HEK293T (cell line): Measurements from ENCODE around the gene PWWP2A.

Experiments
- CTCF ChIA-PET: fragments of 350-600 bp; formaldehyde crosslinking; extraction: SDS; loops from one replicate; lab custom pipeline; 2021; ENCODE audit warnings: antibody characterized with exemption, inconsistent platforms; lab: Yijun Ruan, JAX
- POLR2A ChIA-PET: fragments of 350-600 bp; formaldehyde crosslinking; extraction: SDS; loops from one replicate; lab custom pipeline; 2020; ENCODE audit warnings: antibody characterized with exemption, inconsistent platforms; lab: Yijun Ruan, JAX
- DNase-seq: peaks from one replicate; pipeline ENCODE4 v3.0.0; 2012; ENCODE audit warnings: mixed read lengths; ENCODE audit errors: extremely low spot score
- ARNT ChIP-seq: fragments of 450-650 bp; IDR thresholded peaks from 2 replicates; pipeline ENCODE4 v1.6.1; 2017; ENCODE audit warnings: mild to moderate bottlenecking
- BHLHE40 ChIP-seq: fragments of 450-650 bp; IDR thresholded peaks from 2 replicates; pipeline ENCODE4 v1.6.1; 2016; ENCODE audit warnings: mild to moderate bottlenecking, moderate library complexity, borderline replicate concordance
- CTBP1 ChIP-seq: fragments of 450-650 bp; IDR thresholded peaks from 2 replicates; pipeline ENCODE4 v1.6.1; 2016; ENCODE audit warnings: borderline replicate concordance
- ELF4 ChIP-seq: fragments of 450-650 bp; IDR thresholded peaks from 2 replicates; pipeline ENCODE4 v1.6.1; 2017; ENCODE audit warnings: antibody characterized with exemption
- FOXA1 ChIP-seq: fragments of 450-650 bp; IDR thresholded peaks from 2 replicates; pipeline ENCODE4 v1.6.1; 2016; ENCODE audit warnings: mild to moderate bottlenecking
- FOXK2 ChIP-seq: fragments of 450-650 bp; IDR thresholded peaks from 2 replicates; pipeline ENCODE4 v1.6.1; 2016; ENCODE audit warnings: mild to moderate bottlenecking
- FOXM1 ChIP-seq: fragments of 450-650 bp; IDR thresholded peaks from 2 replicates; pipeline ENCODE4 v1.6.1; 2017; ENCODE audit warnings: mild to moderate bottlenecking, borderline replicate concordance
- HDGF ChIP-seq: fragments of 450-650 bp; IDR thresholded peaks from 2 replicates; pipeline ENCODE4 v1.6.1; 2017; ENCODE audit warnings: antibody characterized with exemption, borderline replicate concordance
- L3MBTL2 ChIP-seq: fragments of 450-650 bp; conservative IDR thresholded peaks from 2 replicates; pipeline ENCODE4 v1.6.1; 2016; ENCODE audit warnings: mild to moderate bottlenecking
- LEF1 ChIP-seq: fragments of 450-650 bp; IDR thresholded peaks from 2 replicates; pipeline ENCODE4 v1.6.1; 2017; ENCODE audit warnings: mild to moderate bottlenecking, borderline replicate concordance
- NFRKB ChIP-seq: fragments of 450-650 bp; IDR thresholded peaks from 2 replicates; pipeline ENCODE4 v1.6.1; 2016; ENCODE audit warnings: mild to moderate bottlenecking, moderate library complexity
- PKNOX1 ChIP-seq: fragments of 450-650 bp; IDR thresholded peaks from 2 replicates; pipeline ENCODE4 v1.6.1; 2016
- SP1 ChIP-seq: fragments of 450-650 bp; IDR thresholded peaks from 2 replicates; pipeline ENCODE4 v1.6.1; 2017
- SUZ12 ChIP-seq: fragments of 450-650 bp; IDR thresholded peaks from 2 replicates; pipeline ENCODE4 v1.6.1; 2016; ENCODE audit warnings: mild to moderate bottlenecking
- TARDBP ChIP-seq: fragments of 450-650 bp; IDR thresholded peaks from 2 replicates; pipeline ENCODE4 v1.6.1; 2016
- ZNF384 ChIP-seq: fragments of 450-650 bp; IDR thresholded peaks from 2 replicates; pipeline ENCODE4 v1.6.1; 2016

Gene PWWP2A

GRCh38 chr5:160090059-160090458 lies 29.2 kb downstream of the PWWP2A start:
- DNase-seq: no peak
- CTCF ChIA-PET: no interaction called here
- no peak for TF ChIP-seq FOXK2
- TF ChIP-seq SUZ12: no peak
- TF ChIP-seq ARNT: no peak
- TF ChIP-seq TARDBP: no peak
- TF ChIP-seq LEF1: no peak
- TF ChIP-seq NFRKB: no peak
- POLR2A ChIA-PET: no interaction called here

GRCh38 chr5:160089531-160089930 lies 29.7 kb downstream of the PWWP2A start:
- TF ChIP-seq FOXM1 (no peak), FOXA1 (no peak)
- no peak for DNase-seq
- ChIA-PET CTCF (no interaction called here), POLR2A (no interaction called here)

- no peak for DNase-seq
- POLR2A ChIA-PET: interaction anchor here (0.8 kb wide), 1 partner anchor 30 kb away, joined by 3 read pairs; the partner anchor contains the start of gene PWWP2A
Observed at GRCh38 chr5:160088805-160089204, 30.4 kb downstream of the PWWP2A start.

GRCh38 chr5:160087199-160087598 lies 32.1 kb downstream of the PWWP2A start:
- TF ChIP-seq FOXA1: no peak
- TF ChIP-seq SP1: no peak
- no peak for TF ChIP-seq HDGF
- no peak for TF ChIP-seq FOXM1
- no peak for TF ChIP-seq PKNOX1
- no peak for TF ChIP-seq ZNF384
- TF ChIP-seq ARNT: no peak
- no peak for TF ChIP-seq SUZ12
- TF ChIP-seq ELF4: no peak
- TF ChIP-seq BHLHE40: no peak
- TF ChIP-seq NFRKB: no peak
- no peak for TF ChIP-seq FOXK2
- no peak for TF ChIP-seq LEF1
- TF ChIP-seq CTBP1: no peak
- TF ChIP-seq L3MBTL2: no peak
- no peak for TF ChIP-seq TARDBP
- POLR2A ChIA-PET: no interaction called here
- no peak for DNase-seq
- CTCF ChIA-PET: no interaction called here

More at GRCh38 chr5:160088805-160089204, 30.4 kb downstream of the PWWP2A start:
- CTCF ChIA-PET: no interaction called here
- TF ChIP-seq FOXA1 (no peak), BHLHE40 (no peak), SP1 (no peak), LEF1 (no peak), L3MBTL2 (no peak), TARDBP (no peak), HDGF (no peak), NFRKB (no peak), FOXM1 (no peak), SUZ12 (no peak), ARNT (no peak), FOXK2 (no peak)

- POLR2A ChIA-PET: interaction anchor here (1.1 kb wide), 1 partner anchor 35 kb away, joined by 3 read pairs; the partner anchor contains the start of gene PWWP2A
- no peak for DNase-seq
- TF ChIP-seq FOXA1 (no peak), HDGF (no peak), FOXM1 (no peak), SUZ12 (no peak), BHLHE40 (no peak), ELF4 (no peak), ARNT (no peak), LEF1 (no peak), CTBP1 (no peak), PKNOX1 (no peak), SP1 (no peak), TARDBP (no peak), ZNF384 (no peak), FOXK2 (no peak), NFRKB (no peak), L3MBTL2 (no peak)
- CTCF ChIA-PET: no interaction called here
Observed at GRCh38 chr5:160084144-160084543, 35.1 kb downstream of the PWWP2A start.

- DNase-seq: no peak
- TF ChIP-seq ELF4 (no peak), NFRKB (no peak), ZNF384 (no peak), L3MBTL2 (no peak), CTBP1 (no peak), TARDBP (no peak), PKNOX1 (no peak), BHLHE40 (no peak), LEF1 (no peak), SP1 (no peak)
- ChIA-PET POLR2A (interaction anchor here (1.3 kb wide), 1 partner anchor 72 kb away, joined by 3 read pairs; no protein-coding TSS in a partner anchor), CTCF (no interaction called here)
Observed at GRCh38 chr5:160083501-160083900, 35.7 kb downstream of the PWWP2A start.
